Measurements from ENCODE around the gene HAND2.

Gene HAND2

DNA sequence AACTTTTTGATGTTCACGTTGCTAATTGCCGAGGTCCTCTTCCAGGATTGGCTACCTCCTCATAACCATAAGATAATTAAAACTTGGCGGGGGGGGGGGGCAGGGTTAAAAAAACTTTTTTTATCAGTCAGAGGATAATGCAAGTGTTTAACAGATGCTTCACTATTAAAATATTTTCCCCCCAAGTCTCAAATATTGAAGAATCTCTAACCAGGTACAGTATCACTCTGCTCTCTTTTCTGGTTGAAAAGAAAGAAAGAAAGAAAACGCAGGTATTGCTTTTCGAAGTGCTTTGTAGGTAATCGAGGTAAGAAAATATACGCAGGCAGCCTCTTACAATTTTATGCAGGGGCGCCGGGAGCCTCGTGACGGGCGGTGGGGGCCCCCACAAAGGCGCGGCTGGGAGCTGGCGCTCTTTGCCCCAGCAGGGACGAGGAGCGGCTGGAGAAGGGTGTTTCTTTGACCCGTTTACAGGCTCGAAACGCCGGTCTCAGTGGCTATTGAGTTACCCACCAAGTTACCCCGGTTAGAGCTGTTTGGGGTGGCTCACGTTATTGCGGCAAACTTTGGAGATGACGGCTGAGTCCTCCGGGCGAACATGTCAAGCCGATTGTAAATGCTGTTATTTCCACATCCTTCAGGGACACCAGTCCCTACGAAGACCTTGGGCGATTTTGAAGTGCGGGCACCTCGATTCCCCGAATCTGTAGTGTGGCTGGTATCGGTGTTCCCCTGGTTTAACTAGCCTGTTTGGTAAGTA, 477 bp upstream of the HAND2 start:
- no peak for TF ChIP-seq POLR2AphosphoS5 (IDR thresholded peaks at IDR 0.05; ENCODE audit: low read depth, low read length)
- no peak for TF ChIP-seq TAF1 (IDR thresholded peaks at IDR 0.05; ENCODE audit: borderline replicate concordance, insufficient read depth, low read length)
- TF ChIP-seq FOXP2 (optimal IDR thresholded peaks at IDR 0.05; ENCODE audit: borderline replicate concordance, extremely low read depth, extremely low read length, insufficient read depth), result no peak
- TF ChIP-seq SIN3A (IDR thresholded peaks at IDR 0.05; ENCODE audit: borderline replicate concordance, insufficient read depth, low read length), result no peak
- TF ChIP-seq, protein P1, sequence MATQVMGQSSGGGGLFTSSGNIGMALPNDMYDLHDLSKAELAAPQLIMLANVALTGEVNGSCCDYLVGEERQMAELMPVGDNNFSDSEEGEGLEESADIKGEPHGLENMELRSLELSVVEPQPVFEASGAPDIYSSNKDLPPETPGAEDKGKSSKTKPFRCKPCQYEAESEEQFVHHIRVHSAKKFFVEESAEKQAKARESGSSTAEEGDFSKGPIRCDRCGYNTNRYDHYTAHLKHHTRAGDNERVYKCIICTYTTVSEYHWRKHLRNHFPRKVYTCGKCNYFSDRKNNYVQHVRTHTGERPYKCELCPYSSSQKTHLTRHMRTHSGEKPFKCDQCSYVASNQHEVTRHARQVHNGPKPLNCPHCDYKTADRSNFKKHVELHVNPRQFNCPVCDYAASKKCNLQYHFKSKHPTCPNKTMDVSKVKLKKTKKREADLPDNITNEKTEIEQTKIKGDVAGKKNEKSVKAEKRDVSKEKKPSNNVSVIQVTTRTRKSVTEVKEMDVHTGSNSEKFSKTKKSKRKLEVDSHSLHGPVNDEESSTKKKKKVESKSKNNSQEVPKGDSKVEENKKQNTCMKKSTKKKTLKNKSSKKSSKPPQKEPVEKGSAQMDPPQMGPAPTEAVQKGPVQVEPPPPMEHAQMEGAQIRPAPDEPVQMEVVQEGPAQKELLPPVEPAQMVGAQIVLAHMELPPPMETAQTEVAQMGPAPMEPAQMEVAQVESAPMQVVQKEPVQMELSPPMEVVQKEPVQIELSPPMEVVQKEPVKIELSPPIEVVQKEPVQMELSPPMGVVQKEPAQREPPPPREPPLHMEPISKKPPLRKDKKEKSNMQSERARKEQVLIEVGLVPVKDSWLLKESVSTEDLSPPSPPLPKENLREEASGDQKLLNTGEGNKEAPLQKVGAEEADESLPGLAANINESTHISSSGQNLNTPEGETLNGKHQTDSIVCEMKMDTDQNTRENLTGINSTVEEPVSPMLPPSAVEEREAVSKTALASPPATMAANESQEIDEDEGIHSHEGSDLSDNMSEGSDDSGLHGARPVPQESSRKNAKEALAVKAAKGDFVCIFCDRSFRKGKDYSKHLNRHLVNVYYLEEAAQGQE (IDR thresholded peaks at IDR 0.05; ENCODE audit: insufficient read depth in 1 of 2, low read depth in 2 of 2, low read length in 2 of 2), result no peak

DNA sequence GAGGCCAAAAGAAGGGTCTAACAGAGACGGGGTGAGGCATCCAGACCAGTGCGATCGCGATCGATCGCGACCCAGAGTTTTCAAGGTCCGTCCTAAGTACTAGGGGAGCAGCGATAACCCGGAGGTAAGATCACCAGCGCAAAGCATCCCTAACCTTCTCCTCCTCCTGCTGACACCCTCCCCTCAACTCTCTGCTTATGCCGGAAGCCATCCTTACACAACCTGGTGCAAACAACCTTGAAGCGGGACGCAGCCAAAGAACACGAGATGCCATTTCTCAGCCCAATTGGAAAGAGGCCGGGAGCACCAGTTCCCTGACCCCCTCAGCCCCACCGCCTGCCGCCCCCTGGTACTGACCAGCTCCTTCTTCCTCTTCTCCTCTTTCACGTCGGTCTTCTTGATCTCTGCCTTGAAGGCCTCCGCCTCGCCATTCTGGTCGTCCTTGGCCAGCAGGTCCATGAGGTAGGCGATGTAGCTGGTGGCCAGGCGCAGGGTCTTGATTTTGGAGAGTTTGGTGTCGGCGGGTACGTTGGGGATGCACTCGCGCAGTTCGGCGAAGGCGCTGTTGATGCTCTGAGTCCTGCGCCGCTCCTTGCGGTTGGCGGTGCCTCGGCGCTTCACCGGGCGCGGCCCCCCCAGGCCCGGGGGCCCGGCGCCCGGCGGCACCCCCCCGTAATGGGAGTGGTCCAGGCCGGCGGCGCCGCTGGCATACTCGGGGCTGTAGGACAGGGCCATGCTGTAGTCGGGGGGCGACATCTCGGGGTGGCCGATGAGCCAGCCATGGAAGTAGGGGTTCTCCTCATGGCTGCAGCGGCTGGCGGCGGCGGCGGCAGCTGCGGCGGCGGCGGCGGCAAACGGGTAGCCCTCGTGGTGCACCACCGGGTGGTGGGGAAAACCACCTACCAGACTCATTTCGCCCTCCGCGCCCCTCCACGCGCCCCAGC, 1.4 kb downstream of the HAND2 start:
- no peak for TF ChIP-seq POLR2AphosphoS5 (IDR thresholded peaks at IDR 0.05; ENCODE audit: low read depth, low read length)

DNA sequence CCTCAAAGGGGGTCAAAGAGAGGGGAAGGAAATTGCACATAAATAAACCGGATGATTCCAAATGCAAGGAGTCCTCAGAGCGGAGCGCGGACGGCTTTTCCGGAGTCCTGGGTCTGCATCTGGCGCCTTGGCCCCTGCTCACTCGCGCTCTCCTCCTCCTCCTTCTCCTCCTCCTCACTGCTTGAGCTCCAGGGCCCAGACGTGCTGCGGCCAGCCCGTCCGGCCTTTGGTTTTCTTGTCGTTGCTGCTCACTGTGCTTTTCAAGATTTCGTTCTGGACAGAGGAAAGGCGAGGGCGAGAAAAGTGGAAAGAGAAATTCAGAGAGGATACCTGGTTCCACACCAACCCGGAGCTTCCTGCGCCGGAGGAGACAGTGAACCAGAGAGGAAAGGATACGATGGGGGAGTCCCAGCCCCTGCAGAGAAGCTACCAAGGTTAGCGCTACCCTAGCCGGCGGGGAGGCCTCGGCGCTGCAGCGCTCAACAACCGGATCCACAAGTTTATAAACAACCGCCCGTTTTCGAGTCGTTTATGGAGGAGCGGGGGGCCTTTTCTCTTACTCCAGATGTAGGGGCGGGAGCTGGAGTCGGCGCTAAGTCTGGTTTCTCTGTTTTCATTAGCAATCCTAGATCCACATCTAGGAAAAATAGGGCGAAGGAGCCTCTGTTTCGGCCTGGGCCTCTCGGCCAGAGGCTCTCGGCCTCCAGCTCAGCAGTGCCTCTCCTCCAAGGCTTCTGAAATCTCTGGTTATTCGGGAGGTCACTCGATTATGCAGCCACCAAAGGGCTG, 2.7 kb downstream of the HAND2 start:
- no peak for TF ChIP-seq SIN3A (IDR thresholded peaks at IDR 0.05; ENCODE audit: borderline replicate concordance, insufficient read depth, low read length)
- TF ChIP-seq FOXP2 (optimal IDR thresholded peaks at IDR 0.05; ENCODE audit: borderline replicate concordance, extremely low read depth, extremely low read length, insufficient read depth), result no peak
- no peak for TF ChIP-seq POLR2AphosphoS5 (IDR thresholded peaks at IDR 0.05; ENCODE audit: low read depth, low read length)
- TF ChIP-seq TAF1 (IDR thresholded peaks at IDR 0.05; ENCODE audit: borderline replicate concordance, insufficient read depth, low read length), result no peak
- TF ChIP-seq, protein P1 (IDR thresholded peaks at IDR 0.05; ENCODE audit: insufficient read depth in 1 of 2, low read depth in 2 of 2, low read length in 2 of 2), result no peak

DNA sequence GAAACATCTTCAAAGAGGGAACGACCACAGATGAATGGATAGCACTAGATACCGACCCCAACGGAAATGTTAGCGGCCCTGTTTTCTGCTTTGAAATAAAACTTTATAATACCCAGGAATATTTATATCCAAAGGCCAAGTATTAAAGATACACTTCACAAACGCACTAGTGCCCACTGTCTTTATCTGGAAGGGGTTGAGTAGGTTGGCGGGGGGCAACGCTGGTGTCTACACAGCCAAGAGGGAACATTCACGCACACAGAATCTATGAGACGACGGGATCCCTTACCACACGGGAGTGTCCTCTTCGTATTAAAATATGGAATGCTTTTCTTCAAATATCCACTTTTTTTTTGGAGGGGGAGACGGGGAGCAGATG, 3.3 kb downstream of the HAND2 start:
- TF ChIP-seq POLR2AphosphoS5 (IDR thresholded peaks at IDR 0.05; ENCODE audit: low read depth, low read length) (no peak), SIN3A (IDR thresholded peaks at IDR 0.05; ENCODE audit: borderline replicate concordance, insufficient read depth, low read length) (no peak), FOXP2 (optimal IDR thresholded peaks at IDR 0.05; ENCODE audit: borderline replicate concordance, extremely low read depth, extremely low read length, insufficient read depth) (no peak), TAF1 (IDR thresholded peaks at IDR 0.05; ENCODE audit: borderline replicate concordance, insufficient read depth, low read length) (no peak)
- TF ChIP-seq, protein P1 (IDR thresholded peaks at IDR 0.05; ENCODE audit: insufficient read depth in 1 of 2, low read depth in 2 of 2, low read length in 2 of 2), result no peak

DNA sequence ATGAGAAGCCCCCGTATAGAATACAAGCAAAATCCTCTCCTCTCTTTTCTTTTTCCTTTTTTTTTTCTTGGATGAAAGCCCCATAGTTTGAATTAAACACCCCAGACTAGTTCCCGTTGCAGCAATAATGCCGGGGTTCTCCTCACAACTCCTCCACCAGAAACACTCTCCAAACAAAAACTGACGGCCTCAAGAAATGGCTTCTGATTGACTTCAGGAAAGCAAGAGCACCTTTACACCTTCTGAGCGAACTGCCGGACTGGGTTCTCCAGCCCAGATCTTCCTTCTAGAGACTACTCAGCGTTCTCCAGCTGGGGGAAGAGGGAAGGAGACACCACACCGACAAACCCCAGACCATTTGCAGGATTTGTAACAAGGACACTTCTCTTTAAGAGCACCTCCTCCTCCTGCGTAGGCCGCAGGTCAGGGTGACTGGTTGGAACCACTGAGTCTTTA, 4.0 kb downstream of the HAND2 start:
- TF ChIP-seq POLR2AphosphoS5 (IDR thresholded peaks at IDR 0.05; ENCODE audit: low read depth, low read length) (no peak), TAF1 (IDR thresholded peaks at IDR 0.05; ENCODE audit: borderline replicate concordance, insufficient read depth, low read length) (no peak), FOXP2 (optimal IDR thresholded peaks at IDR 0.05; ENCODE audit: borderline replicate concordance, extremely low read depth, extremely low read length, insufficient read depth) (no peak), SIN3A (IDR thresholded peaks at IDR 0.05; ENCODE audit: borderline replicate concordance, insufficient read depth, low read length) (no peak)
- TF ChIP-seq, protein P1 (IDR thresholded peaks at IDR 0.05; ENCODE audit: insufficient read depth in 1 of 2, low read depth in 2 of 2, low read length in 2 of 2), result no peak

Data from PFSK-1 (cell line).